ENCODE data around the gene CCDC169.

The CCDC169 gene

DNA sequence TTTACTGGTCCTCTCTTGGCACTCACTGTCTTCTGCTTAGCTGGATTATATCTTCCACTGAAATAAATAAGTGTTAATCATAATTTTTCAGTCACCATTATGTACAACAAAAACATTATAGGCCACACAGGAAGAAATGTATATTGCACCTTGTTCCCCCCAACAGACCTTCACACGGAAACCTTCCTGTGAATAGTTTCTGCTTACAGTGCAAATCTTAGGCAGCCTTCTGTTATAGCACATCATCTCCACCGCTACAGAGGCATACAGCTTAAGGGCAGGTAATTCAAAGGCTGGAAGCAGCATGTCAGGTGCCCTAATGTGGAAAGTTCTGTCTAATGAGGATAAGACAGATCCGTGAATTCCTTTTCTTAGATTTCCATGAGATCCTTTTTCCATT lies 66.4 kb downstream of the CCDC169 start:
- DNase-seq: no peak

DNA sequence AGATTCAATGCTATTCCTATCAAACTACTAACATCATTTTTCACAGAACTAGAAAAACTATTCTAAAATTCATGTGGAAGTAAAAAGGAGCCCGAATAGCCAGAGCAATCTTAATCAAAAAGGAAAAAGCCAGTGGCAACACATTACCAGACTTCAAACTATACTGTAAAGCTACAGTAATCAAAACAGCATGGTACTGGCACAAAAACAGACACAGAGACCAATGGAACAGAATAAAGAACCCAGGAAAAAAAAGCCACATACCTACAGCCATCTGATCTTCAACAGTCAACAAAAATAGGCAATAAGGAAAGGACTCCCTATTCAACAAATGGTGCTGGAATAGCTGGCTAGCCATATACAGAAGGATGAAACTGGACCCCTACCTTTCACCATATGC lies 72.9 kb downstream of the CCDC169 start:
- DNase-seq: no peak

DNA sequence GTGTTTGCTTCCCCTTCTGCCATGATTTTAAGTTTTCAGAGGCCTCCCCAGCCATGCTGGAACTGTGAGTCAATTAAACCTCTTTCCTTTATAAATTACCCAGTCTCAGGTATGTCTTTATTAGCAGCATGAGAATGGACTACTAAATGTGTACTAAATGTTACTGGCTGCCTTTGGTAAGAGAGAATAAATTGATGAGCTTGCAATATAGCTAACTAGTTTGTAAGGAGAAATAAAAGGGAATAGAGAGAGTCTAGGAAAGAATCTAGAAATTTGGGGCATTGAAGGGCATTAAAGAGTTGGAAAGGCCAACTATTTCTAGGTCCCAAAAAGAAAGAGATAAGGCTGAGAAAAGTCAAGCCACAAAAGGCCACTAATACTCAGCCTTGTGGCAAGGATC lies 77.7 kb downstream of the CCDC169 start:
- DNase-seq: no peak

DNA sequence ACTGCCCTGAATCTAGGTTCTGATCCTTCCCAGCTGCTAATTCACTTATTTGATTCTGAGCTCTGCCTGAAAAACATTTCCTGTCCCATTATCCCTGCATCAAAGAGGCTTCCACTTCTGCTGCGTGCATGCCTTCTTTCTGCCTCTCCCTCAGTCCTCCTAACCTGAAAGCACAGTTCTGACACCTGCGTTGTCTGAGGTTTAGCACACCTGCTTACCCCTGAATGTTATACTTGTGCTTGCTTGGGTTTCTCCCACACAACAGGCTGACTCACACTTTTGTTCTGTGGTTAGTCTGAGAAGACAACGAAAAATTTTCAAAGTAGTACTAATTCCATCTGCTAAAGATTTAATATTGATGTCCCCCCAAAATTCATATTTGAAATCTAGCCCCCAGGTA lies 80.2 kb downstream of the CCDC169 start:
- no peak for DNase-seq

DNA sequence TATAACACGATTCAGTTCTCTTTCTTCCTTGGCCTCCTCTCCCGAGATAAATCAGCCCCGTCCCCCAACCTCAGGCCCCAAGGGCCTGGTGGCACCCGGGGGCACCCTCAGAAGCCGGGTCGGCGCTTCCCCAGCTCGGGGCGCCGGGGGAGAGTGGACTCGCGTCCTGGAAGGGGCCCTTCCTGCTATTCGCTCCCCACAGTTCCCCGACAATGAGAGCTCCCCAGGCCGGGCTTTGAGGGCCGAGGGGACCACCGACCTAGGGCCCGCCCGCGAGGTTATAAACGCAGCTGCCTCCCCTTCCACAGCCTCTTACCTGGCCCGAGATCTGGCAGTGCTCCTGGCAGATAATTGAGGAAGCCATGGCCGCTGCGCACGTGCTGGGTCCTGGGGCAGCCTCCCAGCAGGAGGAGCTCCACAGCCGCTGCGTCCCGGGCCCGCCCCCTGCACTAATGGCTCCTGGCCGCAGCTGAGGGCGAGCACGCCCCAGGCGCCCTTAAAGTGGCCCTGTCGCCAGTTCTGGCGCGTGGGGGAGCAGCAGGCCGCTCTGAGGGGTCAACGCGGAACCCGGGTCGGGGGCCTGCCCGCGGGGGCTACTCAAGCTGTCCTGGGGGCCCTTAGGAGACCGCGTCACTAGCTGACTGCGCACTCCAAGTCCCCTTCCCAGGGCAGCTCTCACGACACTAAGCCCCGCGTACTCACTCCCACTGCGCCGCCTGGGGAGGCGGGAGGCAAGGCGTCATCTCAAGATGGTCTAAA lies 83.3 kb downstream of the CCDC169 start, which contains the start of gene SOHLH2:
TSS of gene SOHLH2 (minus strand) at position 394 of the 759 bp plus-strand sequence. CDS start at position 364, 30 bp downstream.
- no peak for DNase-seq

DNA sequence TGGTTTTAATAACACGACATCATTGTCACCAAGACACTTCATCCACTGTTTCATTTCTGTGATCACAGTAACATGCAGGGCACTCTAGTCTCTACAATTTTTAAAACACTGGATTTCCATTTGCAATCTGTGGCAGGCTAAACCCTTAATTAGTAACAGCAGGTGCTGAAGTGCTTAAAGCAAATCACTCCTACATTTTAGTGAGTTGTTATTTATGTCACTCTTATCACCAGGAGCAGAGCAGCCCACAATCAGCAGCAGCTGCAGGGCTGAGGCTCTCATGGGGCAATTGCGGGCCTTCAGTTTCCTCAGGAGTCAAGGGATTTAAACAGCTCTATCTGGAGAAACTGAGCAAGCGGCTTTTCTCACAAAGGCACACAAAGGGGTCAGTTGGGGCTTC lies 84.8 kb downstream of the CCDC169 start:
- no peak for DNase-seq

DNA sequence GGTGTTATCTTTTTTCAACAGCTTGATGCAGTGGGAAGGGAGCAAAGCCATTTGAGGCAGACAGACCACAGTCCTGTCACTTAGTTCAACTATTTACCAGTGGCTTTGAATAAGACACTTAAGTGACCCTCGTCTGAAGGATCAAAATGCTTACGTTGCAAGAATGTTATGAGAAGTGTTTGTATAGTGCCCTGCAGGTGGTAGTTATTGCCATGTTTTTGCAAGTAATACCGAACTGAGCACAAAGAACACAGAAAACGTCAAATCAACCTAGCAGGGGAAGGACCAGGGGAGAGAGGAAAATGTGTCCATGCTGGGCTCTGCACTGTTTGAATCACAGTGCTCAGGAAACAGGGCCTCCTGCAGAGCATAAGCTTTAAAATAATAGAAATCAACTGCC lies 86.0 kb downstream of the CCDC169 start:
- DNase-seq: no peak

DNA sequence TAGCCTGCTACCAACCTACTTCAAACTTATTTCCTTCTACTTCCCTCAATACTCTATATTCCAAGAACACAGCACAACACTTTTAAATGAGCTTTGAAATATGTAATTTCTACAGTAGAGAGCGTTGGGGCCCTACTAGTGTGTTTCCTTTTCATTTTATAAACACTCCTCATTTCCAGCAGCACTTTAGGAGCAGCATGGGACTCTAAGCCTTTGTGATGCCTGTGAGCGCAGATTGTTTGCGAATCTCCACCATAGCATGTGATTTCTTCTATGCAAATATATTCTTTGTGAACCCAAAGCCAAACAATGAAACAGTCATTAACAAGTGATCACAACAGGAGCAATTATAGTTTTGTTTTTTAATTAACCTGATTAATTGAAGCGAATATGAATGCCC lies 86.9 kb downstream of the CCDC169 start:
- no peak for DNase-seq

DNA sequence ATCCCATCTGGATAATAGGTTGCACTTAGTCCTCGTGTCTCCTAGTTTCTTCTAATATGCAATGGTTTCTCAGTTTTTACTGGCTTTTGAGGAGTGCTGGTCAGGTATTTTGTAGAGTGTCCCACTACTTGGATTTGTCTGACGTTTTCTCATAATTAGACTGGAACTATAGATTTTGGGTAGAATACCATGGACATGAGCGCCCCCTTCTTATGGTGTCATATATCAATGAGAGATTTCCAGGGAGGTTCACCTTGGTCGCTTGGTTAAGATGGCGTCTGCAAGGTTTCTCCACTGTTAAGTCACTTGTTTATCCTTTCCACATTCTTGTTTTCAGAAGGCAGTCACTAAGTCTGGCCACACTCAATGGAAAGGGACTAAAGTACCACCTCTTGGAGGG lies 89.9 kb downstream of the CCDC169 start:
- DNase-seq: no peak

DNA sequence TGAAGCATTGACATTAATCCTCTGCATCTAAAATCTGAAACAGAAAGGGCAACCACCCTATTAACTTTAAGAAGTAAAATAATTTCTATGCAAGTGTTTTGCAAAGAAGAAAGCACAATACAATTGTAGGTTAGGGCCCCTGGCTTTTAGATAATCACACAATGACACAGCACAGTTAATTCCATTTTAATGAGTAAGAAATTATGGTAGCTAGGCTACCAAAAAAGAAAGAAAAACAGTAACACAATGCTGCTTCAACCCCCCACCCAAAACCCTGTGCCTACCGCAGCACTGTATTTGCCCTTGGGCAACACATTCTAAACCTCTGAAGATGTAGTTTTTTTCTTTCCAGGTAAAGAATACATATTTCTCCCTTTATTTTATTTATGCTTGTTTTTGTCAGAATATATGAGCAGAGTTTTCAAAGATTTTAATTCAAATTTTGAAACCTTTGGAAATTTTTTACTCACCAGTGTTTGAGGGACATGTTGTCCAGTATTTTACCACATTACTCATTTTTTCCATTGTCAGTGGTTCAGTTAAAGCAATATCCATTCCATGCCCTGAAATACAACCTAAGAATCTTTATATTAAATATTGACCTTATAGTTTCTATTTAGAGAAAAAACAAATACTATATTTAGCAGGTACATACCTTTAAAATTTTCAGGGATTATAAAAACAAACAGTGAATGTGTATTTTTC lies 104.3 kb downstream of the CCDC169 start:
- no peak for DNase-seq

DNA sequence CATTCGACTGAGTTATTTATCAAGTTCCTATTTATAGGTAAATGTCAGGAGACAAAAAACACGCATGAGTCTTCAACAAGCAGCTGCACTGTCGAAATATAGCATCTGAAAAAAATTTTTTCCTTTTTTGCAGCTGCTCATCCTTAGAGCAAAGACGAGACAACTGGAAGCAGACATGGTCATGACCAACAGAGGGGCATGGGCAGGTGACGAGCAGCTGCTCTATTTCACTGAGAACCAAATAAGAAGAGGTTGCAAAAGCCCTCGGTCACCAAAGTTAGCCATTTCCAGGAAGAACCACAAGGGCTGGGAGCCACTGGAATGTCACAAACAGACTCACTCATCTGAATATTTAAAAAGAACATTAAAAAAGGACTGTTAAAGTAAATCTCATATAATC lies 105.4 kb downstream of the CCDC169 start:
- DNase-seq: no peak

DNA sequence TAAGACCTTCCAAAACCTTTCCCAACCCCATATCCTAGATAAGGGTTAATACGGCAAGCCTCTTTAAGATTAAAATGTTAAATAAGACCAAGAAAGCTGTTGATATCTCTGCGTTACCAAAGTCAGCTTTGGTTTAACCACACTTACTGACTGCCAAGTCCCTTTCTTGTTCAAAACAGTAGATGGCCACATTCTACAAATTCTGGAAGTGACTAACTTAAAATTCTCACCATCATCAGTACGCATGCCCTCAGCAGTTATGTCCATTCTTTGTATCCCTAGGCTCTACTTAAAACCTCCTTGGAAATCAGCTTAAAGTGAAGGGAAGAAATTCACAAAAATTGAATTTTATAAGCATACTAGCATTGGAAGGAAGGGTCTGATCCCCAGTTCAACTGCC lies 106.8 kb downstream of the CCDC169 start:
- no peak for DNase-seq

DNA sequence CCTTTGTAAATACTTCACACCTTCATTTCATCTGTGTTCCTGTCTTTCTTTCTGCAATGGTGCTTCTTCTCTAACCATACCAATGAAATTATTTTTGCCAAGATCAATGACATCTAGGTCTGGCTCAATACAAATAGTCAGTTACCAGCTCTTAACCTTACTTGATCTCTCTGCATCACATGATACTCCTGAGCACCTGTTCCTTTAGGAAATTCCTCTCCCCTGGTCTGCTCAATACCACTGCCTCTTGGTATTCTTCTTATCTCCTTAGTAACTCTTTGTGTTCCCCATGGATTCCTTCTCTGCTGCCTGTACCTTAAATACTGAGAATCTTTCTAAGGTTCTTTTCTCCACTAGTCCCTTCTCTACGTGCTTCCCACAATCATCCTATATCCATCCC lies 109.2 kb downstream of the CCDC169 start:
- DNase-seq: no peak

DNA sequence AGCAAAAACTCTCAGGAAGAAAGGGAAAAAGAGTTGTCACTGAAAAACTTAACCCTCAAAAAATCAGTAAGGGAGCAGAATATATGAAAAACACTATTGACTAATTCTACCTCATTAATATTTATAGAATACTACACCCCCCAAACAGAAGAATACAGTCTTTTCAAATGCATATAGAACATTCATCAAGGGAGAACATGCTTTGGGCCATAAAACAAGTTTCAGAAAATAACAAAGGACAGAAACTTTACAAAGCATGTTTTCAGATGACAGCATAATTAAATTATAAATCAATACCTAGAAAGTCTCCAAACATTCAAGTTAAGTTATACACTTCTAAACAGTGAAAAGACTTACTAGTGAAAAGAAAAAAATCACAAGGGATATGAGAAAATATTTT lies 113.7 kb downstream of the CCDC169 start:
- DNase-seq: no peak

Data from GOT3 (cell line).